Panc1 (cell line): ENCODE results near the gene ZSWIM8. TPM values are rescaled to one million over a fixed set of nuclear protein-coding genes. Genes with fewer than 3 reads are reported as not detected.

Source experiments
- ATAC-seq: fragments of 200-7000 bp; cut with Tn5 transposase; 2 replicates; pipeline ENCODE4 v1.9.1; 2020; ENCODE audit warnings: mild to moderate bottlenecking, moderate library complexity
- BruUV-seq: library from RNA; stranded (reverse); fragments of 400-500 nt; replicated peaks from 2 replicates; lab custom pipeline; 2021; lab: Mats Ljungman, UMichigan
- CTCF ChIA-PET: fragments of 300-600 bp; sonication (Branson Sonifier 250); formaldehyde crosslinking; loops from one replicate; lab custom pipeline; 2022; ENCODE audit warnings: antibody characterized with exemption; lab: Charles Lee
- POLR2A ChIA-PET: fragments of 300-600 bp; sonication (Branson Sonifier 250); formaldehyde crosslinking; loops from one replicate; lab custom pipeline; 2022; ENCODE audit warnings: antibody characterized with exemption; lab: Charles Lee
- DNase-seq: peaks from one replicate; pipeline ENCODE4 v3.0.0-alpha.2; 2010; ENCODE audit warnings: low read depth, low spot score
- H3K27ac ChIP-seq: 2 replicates; pipeline ENCODE4 v1.5.1; 2011; ENCODE audit warnings: mild to moderate bottlenecking, low read length, inconsistent platforms
- H3K27me3 ChIP-seq: fragments of 200-500 bp; sonication (Bioruptor generic); 2 replicates; pipeline ENCODE4 v1.6.0; 2014; ENCODE audit warnings: low read length, inconsistent platforms; ENCODE audit not compliant: control insufficient read depth, insufficient read depth
- H3K36me3 ChIP-seq: fragments of 200-500 bp; sonication (Bioruptor generic); 2 replicates; pipeline ENCODE4 v1.5.1; 2014; ENCODE audit warnings: inconsistent platforms, mild to moderate bottlenecking, low read length, moderate library complexity; ENCODE audit not compliant: control insufficient read depth, insufficient read depth
- H3K4me1 ChIP-seq: 2 replicates; pipeline ENCODE4 v1.5.1; 2011; ENCODE audit warnings: inconsistent platforms, mild to moderate bottlenecking, low read length, moderate library complexity; ENCODE audit not compliant: control insufficient read depth, insufficient read depth
- H3K4me3 ChIP-seq, 2 experiments: 2 replicates each; pipeline ENCODE4 v1.5.1; 2011 to 2012; ENCODE audit warnings: low read depth in 2 of 2, low read length in 2 of 2, mild to moderate bottlenecking in 2 of 2, inconsistent platforms in 1 of 2, moderate library complexity in 1 of 2
- H3K9me3 ChIP-seq: fragments of 200-500 bp; sonication (Bioruptor generic); 2 replicates; pipeline ENCODE4 v1.5.1; 2014; ENCODE audit warnings: low read depth, mild to moderate bottlenecking, inconsistent platforms, low read length, moderate library complexity; ENCODE audit not compliant: control insufficient read depth, insufficient read depth
- POLR2AphosphoS5 ChIP-seq: IDR thresholded peaks from 2 replicates; pipeline ENCODE4 v1.6.1; 2012; ENCODE audit warnings: mild to moderate bottlenecking, low read depth, low read length, moderate library complexity
- REST ChIP-seq, 2 experiments: IDR thresholded peaks; 2 replicates each; pipeline ENCODE4 v1.6.1; 2011 to 2012; ENCODE audit warnings: low read depth in 2 of 2, control low read depth in 1 of 2, low read length in 1 of 2, mild to moderate bottlenecking in 1 of 2, moderate library complexity in 1 of 2; ENCODE audit not compliant: insufficient read depth in 1 of 2
- SIN3A ChIP-seq: IDR thresholded peaks from 2 replicates; pipeline ENCODE4 v1.6.1; 2012; ENCODE audit warnings: low read depth, mild to moderate bottlenecking, low read length, moderate library complexity, borderline replicate concordance; ENCODE audit not compliant: insufficient read depth
- TCF7L2 ChIP-seq: IDR thresholded peaks from 2 replicates; pipeline ENCODE4 v1.6.1; 2011; ENCODE audit warnings: mild to moderate bottlenecking, low read depth, low read length, inconsistent platforms
- in situ Hi-C: cut with HindIII; loops from 2 replicates; pipeline ENCODE4 v1.10.0; 2016; ENCODE audit warnings: low sequenced_read_pairs, low pct_unique_long_range_greater_than_20kb
- intact Hi-C: fragments of 100-400 bp; cut with micrococcal nuclease; formaldehyde crosslinking; loops from one replicate; pipeline ENCODE4 v1.10.0; 2022; ENCODE audit not compliant: unreplicated experiment
- total RNA-seq: library from RNA; stranded (reverse); gene quantifications from one replicate; pipeline ENCODE4 v1.2.1, GENCODE V29; 2021; ENCODE audit not compliant: unreplicated experiment
- TF ChIP-seq, protein P1 (sequence below): fragments of 450-650 bp; IDR thresholded peaks from 2 replicates; pipeline ENCODE4 v1.5.1; 2017; ENCODE audit warnings: mild to moderate bottlenecking

The ZSWIM8 gene
- total RNA-seq, 1 experiment from 2014 or later = 109 TPM

DNA sequence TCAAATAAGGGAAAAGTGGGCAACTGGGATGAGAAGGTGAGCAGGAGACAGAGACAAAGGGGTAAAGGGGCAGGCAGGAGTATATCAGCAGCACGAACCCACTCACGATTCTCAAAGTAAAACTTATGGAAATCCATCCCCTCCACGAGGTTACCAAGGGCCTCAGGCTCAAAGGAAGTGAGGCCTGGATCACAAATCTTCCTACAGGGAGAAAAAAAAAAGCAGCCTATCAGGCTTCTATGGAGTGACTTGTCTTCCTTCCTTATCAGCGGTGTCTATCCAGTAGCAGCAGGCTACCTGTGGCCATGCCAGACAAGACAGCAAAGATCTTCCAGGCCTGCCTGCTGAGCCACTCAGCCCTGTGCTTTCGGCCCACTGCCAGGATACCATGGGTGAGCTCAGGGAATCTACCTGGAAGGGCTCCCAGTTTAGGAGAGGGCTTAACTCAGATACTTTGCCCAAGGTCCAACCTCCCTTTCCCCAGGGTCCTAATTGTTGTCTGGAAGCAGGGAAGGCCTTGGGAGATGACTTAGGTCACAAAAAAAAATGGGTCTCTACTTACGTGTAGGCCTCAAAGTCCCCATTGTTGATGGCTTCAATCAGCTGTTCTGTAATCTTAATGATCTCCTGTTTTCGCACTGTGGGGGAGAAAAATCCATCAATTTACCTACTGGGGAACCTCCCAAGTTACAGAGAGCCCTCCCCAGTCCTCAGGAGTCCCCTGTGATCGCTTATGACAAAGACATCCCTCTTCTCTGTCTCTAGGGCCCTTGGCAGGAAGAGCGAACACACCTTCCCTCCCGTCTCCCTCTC lies 31.7 kb downstream of the ZSWIM8 start:
- Histone ChIP-seq H3K4me3 (no peak overlapping the region), H3K9me3 (no peaks in the 10 kb centered on the region), H3K36me3 (peaks cover 7% of the 10 kb centered on the region; the same call in 1 of the 2 replicates), H3K4me1 (0 out of 2 replicates have a peak, but pooled peaks cover 6% of the 10 kb centered on the region), H3K27ac (no peak overlapping the region), H3K27me3 (no peaks in the 10 kb centered on the region)
- CTCF ChIA-PET = no interaction called here
- no TSS peak for BruUV-seq
- in situ Hi-C loops (no loop called here), intact Hi-C loops (no loop called here)
- ATAC-seq (no peak), DNase-seq (no peak)
- POLR2A ChIA-PET = no interaction called here
- TF ChIP-seq, protein P1, sequence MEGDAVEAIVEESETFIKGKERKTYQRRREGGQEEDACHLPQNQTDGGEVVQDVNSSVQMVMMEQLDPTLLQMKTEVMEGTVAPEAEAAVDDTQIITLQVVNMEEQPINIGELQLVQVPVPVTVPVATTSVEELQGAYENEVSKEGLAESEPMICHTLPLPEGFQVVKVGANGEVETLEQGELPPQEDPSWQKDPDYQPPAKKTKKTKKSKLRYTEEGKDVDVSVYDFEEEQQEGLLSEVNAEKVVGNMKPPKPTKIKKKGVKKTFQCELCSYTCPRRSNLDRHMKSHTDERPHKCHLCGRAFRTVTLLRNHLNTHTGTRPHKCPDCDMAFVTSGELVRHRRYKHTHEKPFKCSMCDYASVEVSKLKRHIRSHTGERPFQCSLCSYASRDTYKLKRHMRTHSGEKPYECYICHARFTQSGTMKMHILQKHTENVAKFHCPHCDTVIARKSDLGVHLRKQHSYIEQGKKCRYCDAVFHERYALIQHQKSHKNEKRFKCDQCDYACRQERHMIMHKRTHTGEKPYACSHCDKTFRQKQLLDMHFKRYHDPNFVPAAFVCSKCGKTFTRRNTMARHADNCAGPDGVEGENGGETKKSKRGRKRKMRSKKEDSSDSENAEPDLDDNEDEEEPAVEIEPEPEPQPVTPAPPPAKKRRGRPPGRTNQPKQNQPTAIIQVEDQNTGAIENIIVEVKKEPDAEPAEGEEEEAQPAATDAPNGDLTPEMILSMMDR = no peak
- TF ChIP-seq REST (IDR thresholded peaks at IDR 0.05; ENCODE audit: insufficient read depth in 1 of 2, low read depth in 2 of 2, low read length in 1 of 2) = no peak
- no peak for TF ChIP-seq POLR2AphosphoS5
- TF ChIP-seq SIN3A = no peak

- H3K9me3 ChIP-seq = no peaks in the 10 kb centered on the region
- TF ChIP-seq TCF7L2 (no peak), REST (IDR thresholded peaks at IDR 0.05; ENCODE audit: insufficient read depth in 1 of 2, low read depth in 2 of 2, low read length in 1 of 2) (no peak), POLR2AphosphoS5 (no peak), SIN3A (no peak)
- TF ChIP-seq, protein P1 = no peak
- H3K4me3 ChIP-seq = no peak overlapping the region
- DNase-seq = no peak
- no peaks in the 10 kb centered on the region for H3K27me3 ChIP-seq
- no peaks in the 10 kb centered on the region for H3K4me1 ChIP-seq
- H3K36me3 ChIP-seq = peaks cover 7% of the 10 kb centered on the region; the same call in 1 of the 2 replicates
- CTCF ChIA-PET = no interaction called here
- POLR2A ChIA-PET = no interaction called here
- no peak for ATAC-seq
- no peak overlapping the region for H3K27ac ChIP-seq
- intact Hi-C loops (no loop called here), in situ Hi-C loops (no loop called here)
- BruUV-seq = no TSS peak
Observed at GRCh38 chr10:73817826-73818225, 32.4 kb downstream of the ZSWIM8 start.
